Caco-2 (cell line): ENCODE measurements around the gene WDR17. TPM values are rescaled to one million over a fixed set of nuclear protein-coding genes. Genes with fewer than 3 reads are reported as not detected.

Experiments used
- BruUV-seq: library from RNA; stranded (reverse); fragments of 400-500 nt; replicated peaks from 2 replicates; lab custom pipeline; 2021; lab: Mats Ljungman, UMichigan
- CTCF ChIA-PET: fragments of 300-600 bp; sonication (Branson Sonifier 250); formaldehyde crosslinking; loops from one replicate; lab custom pipeline; 2022; ENCODE audit warnings: antibody characterized with exemption; lab: Charles Lee
- POLR2A ChIA-PET: fragments of 300-600 bp; sonication (Branson Sonifier 250); formaldehyde crosslinking; loops from one replicate; lab custom pipeline; 2022; ENCODE audit warnings: antibody characterized with exemption; lab: Charles Lee
- DNase-seq, 2 experiments: peaks; one replicate each; pipeline versions ENCODE4 v3.0.0 to v3.0.0-alpha.2; 2020 to 2022
- H3K27me3 ChIP-seq: replicated peaks from 2 replicates; pipeline ENCODE4 v1.6.0; 2011; ENCODE audit warnings: low read length; ENCODE audit not compliant: control insufficient read depth, insufficient read depth
- H3K36me3 ChIP-seq: 2 replicates; pipeline ENCODE4 v1.5.1; 2011; ENCODE audit warnings: low read length; ENCODE audit not compliant: control insufficient read depth, insufficient read depth
- H3K4me1 ChIP-seq: fragments of 250-450 bp; sonication (Bioruptor Pico); 2 replicates; pipeline ENCODE4 v1.5.1; 2020; ENCODE audit warnings: mild to moderate bottlenecking
- H3K4me3 ChIP-seq: 2 replicates; pipeline ENCODE4 v1.5.1; 2011; ENCODE audit warnings: low read depth, mild to moderate bottlenecking, control low read depth, low read length
- H3K9me3 ChIP-seq: fragments of 250-450 bp; sonication (Bioruptor Pico); 2 replicates; pipeline ENCODE4 v1.5.1; 2020; ENCODE audit warnings: mild to moderate bottlenecking, moderate library complexity
- H3K27ac Mint-ChIP-seq: one replicate; pipeline ENCODE4 v1.8.0; 2022; ENCODE audit warnings: mixed read lengths; ENCODE audit not compliant: unreplicated experiment
- H3K27me3 Mint-ChIP-seq: one replicate; pipeline ENCODE4 v1.8.0; 2022; ENCODE audit warnings: mixed read lengths; ENCODE audit not compliant: insufficient read depth, unreplicated experiment
- H3K36me3 Mint-ChIP-seq: one replicate; pipeline ENCODE4 v1.8.0; 2022; ENCODE audit warnings: mild to moderate bottlenecking, mixed read lengths; ENCODE audit not compliant: insufficient read depth, unreplicated experiment
- H3K4me1 Mint-ChIP-seq: one replicate; pipeline ENCODE4 v1.8.0; 2022; ENCODE audit warnings: low read depth, mixed read lengths; ENCODE audit not compliant: unreplicated experiment
- H3K4me3 Mint-ChIP-seq: one replicate; pipeline ENCODE4 v1.8.0; 2022; ENCODE audit warnings: mild to moderate bottlenecking, moderate library complexity, mixed read lengths; ENCODE audit not compliant: unreplicated experiment
- H3K9me3 Mint-ChIP-seq: one replicate; pipeline ENCODE4 v1.8.0; 2022; ENCODE audit warnings: mixed read lengths; ENCODE audit not compliant: unreplicated experiment
- CTCF ChIP-seq, 2 experiments: fragments of 200-600 bp in 1 of 2; IDR thresholded peaks; 1 replicate in 1 of 2; 2 replicates in 1 of 2; pipeline versions ENCODE4 v1.5.1 to v1.8.0; 2011 to 2022; ENCODE audit warnings: antibody characterized with exemption in 1 of 2, control low read depth in 1 of 2, inconsistent platforms in 1 of 2, low read depth in 1 of 2, low read length in 1 of 2, mild to moderate bottlenecking in 1 of 2, moderate library complexity in 1 of 2; ENCODE audit not compliant: insufficient read depth in 1 of 2, severe bottlenecking in 1 of 2, unreplicated experiment in 1 of 2
- intact Hi-C: fragments of 100-400 bp; cut with micrococcal nuclease; formaldehyde crosslinking; loops from one replicate; pipeline ENCODE4 v1.10.0; 2022; ENCODE audit not compliant: unreplicated experiment
- total RNA-seq: library from RNA; stranded (reverse); gene quantifications from 2 replicates; pipeline ENCODE4 v1.2.3, GENCODE V29; 2022

Gene WDR17
- total RNA-seq, 1 experiment from 2014 or later = 0.52 TPM

GRCh38 chr4:176030391-176030790, 35.2 kb upstream of the WDR17 start:
- no TSS peak for BruUV-seq

GRCh38 chr4:176031922-176032321, 33.7 kb upstream of the WDR17 start:
- Mint-ChIP-seq H3K36me3 (peaks cover 5% of the 10 kb centered on the region), H3K4me3 (no peak overlapping the region), H3K4me1 (no peaks in the 10 kb centered on the region), H3K9me3 (no peaks in the 10 kb centered on the region), H3K27me3 (no peaks in the 10 kb centered on the region), H3K27ac (no peak overlapping the region)
- no peaks in the 10 kb centered on the region for H3K36me3 ChIP-seq
- no peak for DNase-seq
- POLR2A ChIA-PET = no interaction called here
- intact Hi-C loops = no loop called here
- H3K9me3 ChIP-seq = no peaks in the 10 kb centered on the region
- CTCF ChIA-PET = no interaction called here
- no peaks in the 10 kb centered on the region for H3K4me1 ChIP-seq
- no peaks in the 10 kb centered on the region for H3K27me3 ChIP-seq
- BruUV-seq = no TSS peak
- no peak for TF ChIP-seq CTCF (IDR thresholded peaks at IDR 0.05; ENCODE audit: insufficient read depth in 1 of 2, low read depth in 1 of 2, low read length in 1 of 2, severe bottlenecking in 1 of 2, unreplicated experiment in 1 of 2)
- H3K4me3 ChIP-seq = no peak overlapping the region

More at GRCh38 chr4:176030391-176030790, 35.2 kb upstream of the WDR17 start:
- Mint-ChIP-seq H3K27me3 (no peaks in the 10 kb centered on the region), H3K27ac (no peak overlapping the region), H3K36me3 (peaks cover 5% of the 10 kb centered on the region), H3K9me3 (no peaks in the 10 kb centered on the region), H3K4me1 (no peaks in the 10 kb centered on the region), H3K4me3 (no peak overlapping the region)
- intact Hi-C loops = no loop called here
- Histone ChIP-seq H3K27me3 (no peaks in the 10 kb centered on the region), H3K36me3 (no peaks in the 10 kb centered on the region), H3K9me3 (no peaks in the 10 kb centered on the region), H3K4me1 (no peaks in the 10 kb centered on the region), H3K4me3 (no peak overlapping the region)
- ChIA-PET POLR2A (no interaction called here), CTCF (no interaction called here)
- no peak for TF ChIP-seq CTCF (IDR thresholded peaks at IDR 0.05; ENCODE audit: insufficient read depth in 1 of 2, low read depth in 1 of 2, low read length in 1 of 2, severe bottlenecking in 1 of 2, unreplicated experiment in 1 of 2)
- DNase-seq = no peak

- CTCF ChIA-PET = no interaction called here
- no peaks in the 10 kb centered on the region for H3K27me3 Mint-ChIP-seq
Measured at GRCh38 chr4:176032454-176032853, 33.2 kb upstream of the WDR17 start.

More at GRCh38 chr4:176032454-176032853, 33.2 kb upstream of the WDR17 start:
- BruUV-seq = no TSS peak
- Histone ChIP-seq H3K9me3 (no peaks in the 10 kb centered on the region), H3K4me3 (no peak overlapping the region), H3K27me3 (no peaks in the 10 kb centered on the region), H3K4me1 (no peaks in the 10 kb centered on the region), H3K36me3 (no peaks in the 10 kb centered on the region)
- Mint-ChIP-seq H3K9me3 (no peaks in the 10 kb centered on the region), H3K4me3 (no peak overlapping the region), H3K4me1 (no peaks in the 10 kb centered on the region), H3K27ac (no peak overlapping the region), H3K36me3 (peaks cover 5% of the 10 kb centered on the region)
- POLR2A ChIA-PET = no interaction called here
- intact Hi-C loops = no loop called here
- TF ChIP-seq CTCF (IDR thresholded peaks at IDR 0.05; ENCODE audit: insufficient read depth in 1 of 2, low read depth in 1 of 2, low read length in 1 of 2, severe bottlenecking in 1 of 2, unreplicated experiment in 1 of 2) = no peak
- DNase-seq = no peak
